ENCODE results near the gene PPP6C. TPM values are rescaled to one million over a fixed set of nuclear protein-coding genes. Genes with fewer than 3 reads are reported as not detected.

The PPP6C gene
- total RNA-seq, 1 donor from 2014 or later: 37.9 TPM

- H3K4me3 Mint-ChIP-seq (ENCODE audit: unreplicated experiment): no peak overlapping the region
- no peaks in the 10 kb centered on the region for H3K9me3 Mint-ChIP-seq (ENCODE audit: unreplicated experiment)
- no peak for TF ChIP-seq CTCF (IDR thresholded peaks at IDR 0.05)
- no peak for DNase-seq (ENCODE audit: extremely low spot score, unreplicated experiment)
- no peaks in the 10 kb centered on the region for H3K27me3 Mint-ChIP-seq (ENCODE audit: unreplicated experiment)
- H3K36me3 Mint-ChIP-seq (ENCODE audit: unreplicated experiment): peaks cover 46% of the 10 kb centered on the region
- no peaks in the 10 kb centered on the region for H3K4me1 Mint-ChIP-seq (ENCODE audit: unreplicated experiment)
- H3K27ac Mint-ChIP-seq (ENCODE audit: unreplicated experiment): no peak overlapping the region
These were observed 39.0 kb downstream of the PPP6C start for GRCh38 chr9:125150349-125151245.

- Mint-ChIP-seq H3K4me1 (ENCODE audit: unreplicated experiment) (peaks cover 9% of the 10 kb centered on the region), H3K27ac (ENCODE audit: unreplicated experiment) (no peak overlapping the region), H3K36me3 (ENCODE audit: unreplicated experiment) (peaks cover 34% of the 10 kb centered on the region), H3K4me3 (ENCODE audit: unreplicated experiment) (no peak overlapping the region), H3K27me3 (ENCODE audit: unreplicated experiment) (no peaks in the 10 kb centered on the region), H3K9me3 (ENCODE audit: unreplicated experiment) (no peaks in the 10 kb centered on the region)
- DNase-seq (ENCODE audit: extremely low spot score, unreplicated experiment): no peak
- no peak for TF ChIP-seq CTCF (IDR thresholded peaks at IDR 0.05)
These were observed 42.1 kb downstream of the PPP6C start for GRCh38 chr9:125147401-125147951.

- TF ChIP-seq CTCF (IDR thresholded peaks at IDR 0.05): no peak
- H3K4me1 Mint-ChIP-seq (ENCODE audit: unreplicated experiment): peaks cover 14% of the 10 kb centered on the region
- no peak overlapping the region for H3K27ac Mint-ChIP-seq (ENCODE audit: unreplicated experiment)
- H3K36me3 Mint-ChIP-seq (ENCODE audit: unreplicated experiment): peaks cover 24% of the 10 kb centered on the region
- DNase-seq (ENCODE audit: extremely low spot score, unreplicated experiment): no peak
- no peaks in the 10 kb centered on the region for H3K27me3 Mint-ChIP-seq (ENCODE audit: unreplicated experiment)
- no peaks in the 10 kb centered on the region for H3K9me3 Mint-ChIP-seq (ENCODE audit: unreplicated experiment)
- H3K4me3 Mint-ChIP-seq (ENCODE audit: unreplicated experiment): no peak overlapping the region
These were observed 43.4 kb downstream of the PPP6C start for GRCh38 chr9:125146247-125146646.

- H3K4me1 Mint-ChIP-seq (ENCODE audit: unreplicated experiment): peaks cover 14% of the 10 kb centered on the region
- no peak for DNase-seq (ENCODE audit: extremely low spot score, unreplicated experiment)
- no peaks in the 10 kb centered on the region for H3K27me3 Mint-ChIP-seq (ENCODE audit: unreplicated experiment)
- H3K4me3 Mint-ChIP-seq (ENCODE audit: unreplicated experiment): no peak overlapping the region
- H3K9me3 Mint-ChIP-seq (ENCODE audit: unreplicated experiment): no peaks in the 10 kb centered on the region
- peaks cover 16% of the 10 kb centered on the region for H3K36me3 Mint-ChIP-seq (ENCODE audit: unreplicated experiment)
- H3K27ac Mint-ChIP-seq (ENCODE audit: unreplicated experiment): no peak overlapping the region
- no peak for TF ChIP-seq CTCF (IDR thresholded peaks at IDR 0.05)
These were observed 44.2 kb downstream of the PPP6C start for GRCh38 chr9:125145425-125145824.

GRCh38 chr9:125143377-125144090, 46.1 kb downstream of the PPP6C start, which contains the start of gene SCAI:
SCAI (minus strand) TSS chr9:125143528; CDS start chr9:125143437, 91 bp downstream.
- Mint-ChIP-seq H3K4me1 (ENCODE audit: unreplicated experiment) (peaks cover 14% of the 10 kb centered on the region), H3K27me3 (ENCODE audit: unreplicated experiment) (no peaks in the 10 kb centered on the region), H3K36me3 (ENCODE audit: unreplicated experiment) (peaks cover 7% of the 10 kb centered on the region), H3K4me3 (ENCODE audit: unreplicated experiment) (peak within 1 kb of the TSS; percentile 93), H3K27ac (ENCODE audit: unreplicated experiment) (peak within 1 kb of the TSS; percentile 62), H3K9me3 (ENCODE audit: unreplicated experiment) (no peaks in the 10 kb centered on the region)
- TF ChIP-seq CTCF (IDR thresholded peaks at IDR 0.05): peak; percentile 96
- peak; percentile 100 for DNase-seq (ENCODE audit: extremely low spot score, unreplicated experiment)
